HG03457 (cell line): ENCODE data around the gene UBR3.
"Not testable (repeated sequence)": the region's sequence is repeated elsewhere in the genome, so short reads cannot be mapped to it uniquely, and the experiment has no call there.

Experiments
- ATAC-seq: cut with Tn5 transposase; IDR thresholded peaks from one replicate; pipeline ENCODE4 v1.9.1; 2021; ENCODE audit warnings: moderate number of reproducible peaks; ENCODE audit not compliant: unreplicated experiment

The UBR3 gene

GRCh38 chr2:169827272-169828140 lies at the start of gene UBR3:
Gene UBR3 (plus strand): TSS chr2:169827454. CDS start chr2:169827508, 54 bp downstream.
- ATAC-seq, result peak; percentile 73

GRCh38 chr2:169778446-169778845 lies 48.8 kb upstream of the UBR3 start:
- no peak for ATAC-seq

- ATAC-seq, result no peak
These were observed 45.8 kb upstream of the UBR3 start for GRCh38 chr2:169781249-169782013.

GRCh38 chr2:169782513-169782912 lies 44.7 kb upstream of the UBR3 start:
- ATAC-seq, result no peak

GRCh38 chr2:169790581-169790980 lies 36.7 kb upstream of the UBR3 start:
- ATAC-seq, result no peak

GRCh38 chr2:169795181-169795580 lies 32.1 kb upstream of the UBR3 start:
- ATAC-seq, result no peak

GRCh38 chr2:169796441-169796840 lies 30.8 kb upstream of the UBR3 start:
- ATAC-seq, result no peak

- no peak for ATAC-seq
These were observed 29.7 kb upstream of the UBR3 start for GRCh38 chr2:169797601-169798000.

- ATAC-seq, result no peak
These were observed 28.9 kb upstream of the UBR3 start for GRCh38 chr2:169798397-169798717.

GRCh38 chr2:169798718-169799592 lies 28.3 kb upstream of the UBR3 start, which contains the start of gene SSB:
Gene SSB (plus strand): TSS chr2:169798871. CDS start chr2:169800961, 2,090 bp downstream.
- peak; percentile 98 for ATAC-seq

GRCh38 chr2:169803480-169803879 lies 23.8 kb upstream of the UBR3 start:
- no peak for ATAC-seq

GRCh38 chr2:169806586-169806985 lies 20.7 kb upstream of the UBR3 start:
- ATAC-seq, result no peak

GRCh38 chr2:169808221-169808620 lies 19.0 kb upstream of the UBR3 start:
- ATAC-seq, result no peak

- ATAC-seq, result no peak
These were observed 11.4 kb upstream of the UBR3 start for GRCh38 chr2:169815849-169816248.

GRCh38 chr2:169816961-169817360 lies 10.3 kb upstream of the UBR3 start:
- not testable (repeated sequence) for ATAC-seq

GRCh38 chr2:169817369-169817768 lies 9.9 kb upstream of the UBR3 start:
- ATAC-seq, result not testable (repeated sequence)

GRCh38 chr2:169818241-169818640 lies 9.0 kb upstream of the UBR3 start:
- ATAC-seq, result no peak

- no peak for ATAC-seq
These were observed 8.1 kb upstream of the UBR3 start for GRCh38 chr2:169819106-169819505.

- not testable (repeated sequence) for ATAC-seq
These were observed 7.2 kb upstream of the UBR3 start for GRCh38 chr2:169820101-169820500.

GRCh38 chr2:169822036-169822435 lies 5.2 kb upstream of the UBR3 start:
- no peak for ATAC-seq

GRCh38 chr2:169822785-169823392 lies 4.4 kb upstream of the UBR3 start:
- no peak for ATAC-seq
